Gastroesophageal sphincter (tissue), 3 donors: ENCODE data around the gene ITGA8.

Experiments used
- POLR2A ChIP-seq, 2 donors: fragments of 450-650 bp; IDR thresholded peaks; one replicate each; pipeline ENCODE4 v1.6.1; 2017; ENCODE audit warnings: antibody characterized with exemption in 2 of 2, mild to moderate bottlenecking in 2 of 2, moderate library complexity in 1 of 2
- POLR2AphosphoS5 ChIP-seq: sonication (generic); formaldehyde crosslinking; IDR thresholded peaks from one replicate; pipeline ENCODE4 v1.6.1; 2017; ENCODE audit warnings: antibody characterized with exemption
- TF ChIP-seq, protein P1 (sequence below), 4 experiments: fragments of 200-600 bp in 2 of 4; fragments of 450-650 bp in 2 of 4; sonication (generic) in 1 of 4; IDR thresholded peaks; one replicate each; pipeline ENCODE4 v1.5.1; 2017 to 2019; ENCODE audit warnings: antibody characterized with exemption in 4 of 4, mild to moderate bottlenecking in 2 of 4, moderate library complexity in 2 of 4

DNA sequence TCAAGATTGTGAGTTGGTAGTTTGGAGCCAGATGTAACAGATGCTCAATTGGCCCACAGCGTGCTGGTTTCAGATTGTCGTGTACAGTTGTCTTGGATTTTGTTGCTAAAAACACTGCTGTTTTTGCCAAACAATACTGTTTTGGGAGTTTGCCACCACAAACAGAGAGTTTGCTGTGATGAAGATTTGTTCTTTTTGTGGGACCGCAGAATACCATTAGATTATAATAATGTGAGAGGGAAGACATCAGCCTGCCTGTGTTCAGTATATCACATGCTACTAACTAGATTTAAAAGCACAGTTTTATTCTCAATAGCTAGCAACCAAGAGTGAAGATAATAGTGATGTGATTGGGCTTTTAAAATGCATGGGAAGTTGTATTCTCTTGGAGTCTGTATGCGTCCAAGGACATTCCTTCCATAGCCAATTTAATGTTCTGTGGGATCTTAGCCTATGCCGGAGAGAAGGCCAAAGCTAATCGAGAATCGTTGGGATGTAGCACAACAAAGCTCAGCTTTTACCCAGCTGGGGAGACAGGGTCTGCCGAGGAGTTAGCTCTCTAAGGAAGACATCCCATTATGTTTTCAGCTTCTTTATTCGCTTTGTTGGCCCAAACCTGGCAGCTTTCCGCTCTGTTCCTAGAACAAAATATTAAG is 18.7 kb upstream of the ITGA8 start:
- no peak for TF ChIP-seq POLR2A (IDR thresholded peaks at IDR 0.05)
- TF ChIP-seq, protein P1, sequence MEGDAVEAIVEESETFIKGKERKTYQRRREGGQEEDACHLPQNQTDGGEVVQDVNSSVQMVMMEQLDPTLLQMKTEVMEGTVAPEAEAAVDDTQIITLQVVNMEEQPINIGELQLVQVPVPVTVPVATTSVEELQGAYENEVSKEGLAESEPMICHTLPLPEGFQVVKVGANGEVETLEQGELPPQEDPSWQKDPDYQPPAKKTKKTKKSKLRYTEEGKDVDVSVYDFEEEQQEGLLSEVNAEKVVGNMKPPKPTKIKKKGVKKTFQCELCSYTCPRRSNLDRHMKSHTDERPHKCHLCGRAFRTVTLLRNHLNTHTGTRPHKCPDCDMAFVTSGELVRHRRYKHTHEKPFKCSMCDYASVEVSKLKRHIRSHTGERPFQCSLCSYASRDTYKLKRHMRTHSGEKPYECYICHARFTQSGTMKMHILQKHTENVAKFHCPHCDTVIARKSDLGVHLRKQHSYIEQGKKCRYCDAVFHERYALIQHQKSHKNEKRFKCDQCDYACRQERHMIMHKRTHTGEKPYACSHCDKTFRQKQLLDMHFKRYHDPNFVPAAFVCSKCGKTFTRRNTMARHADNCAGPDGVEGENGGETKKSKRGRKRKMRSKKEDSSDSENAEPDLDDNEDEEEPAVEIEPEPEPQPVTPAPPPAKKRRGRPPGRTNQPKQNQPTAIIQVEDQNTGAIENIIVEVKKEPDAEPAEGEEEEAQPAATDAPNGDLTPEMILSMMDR (IDR thresholded peaks at IDR 0.05): no peak
- peak; percentile 15 for TF ChIP-seq POLR2AphosphoS5
